IMR-90 (cell line): Measurements from ENCODE around the gene CFAP58. TPM values are rescaled to one million over a fixed set of nuclear protein-coding genes. Genes with fewer than 3 reads are reported as not detected.

ENCODE experiments used
- ATAC-seq: fragments of 200-7000 bp; cut with Tn5 transposase; 2 replicates; pipeline ENCODE4 v1.9.1; 2020; ENCODE audit warnings: low read depth, mild to moderate bottlenecking, moderate library complexity
- BruUV-seq: library from RNA; stranded (reverse); fragments of 400-500 nt; replicated peaks from 2 replicates; lab custom pipeline; 2021; lab: Mats Ljungman, UMichigan
- CTCF ChIA-PET: fragments of 300-600 bp; formaldehyde crosslinking; extraction: SDS; loops from one replicate; lab custom pipeline; 2021; ENCODE audit warnings: antibody characterized with exemption; lab: Yijun Ruan, JAX
- POLR2A ChIA-PET: fragments of 300-600 bp; sonication (Branson Sonifier 250); formaldehyde crosslinking; loops from one replicate; lab custom pipeline; 2022; ENCODE audit warnings: antibody characterized with exemption; ENCODE audit not compliant: unreplicated experiment; lab: Charles Lee
- DNase-seq: peaks from one replicate; pipeline ENCODE4 v3.0.0; 2013
- H2AFZ ChIP-seq: replicated peaks from 2 replicates; pipeline ENCODE3; 2013; ENCODE audit warnings: low read length, mild to moderate bottlenecking; ENCODE audit not compliant: poor library complexity
- H2AK5ac ChIP-seq: 2 replicates; pipeline ENCODE4 v1.6.1; 2013; ENCODE audit warnings: low read depth, low read length, inconsistent platforms
- H2AK9ac ChIP-seq: replicated peaks from 2 replicates; pipeline ENCODE3; 2013; ENCODE audit warnings: mild to moderate bottlenecking, low read depth, low read length, moderate library complexity; ENCODE audit not compliant: poor library complexity
- H2BK120ac ChIP-seq: 2 replicates; pipeline ENCODE4 v1.6.1; 2013; ENCODE audit warnings: low read depth, low read length, inconsistent platforms
- H2BK15ac ChIP-seq: 3 replicates; pipeline ENCODE4 v1.6.1; 2013; ENCODE audit warnings: low read depth, low read length, inconsistent platforms
- H2BK20ac ChIP-seq: 2 replicates; pipeline ENCODE4 v1.6.1; 2013; ENCODE audit warnings: low read depth, mild to moderate bottlenecking, inconsistent platforms, low read length, moderate library complexity
- H2BK5ac ChIP-seq: 2 replicates; pipeline ENCODE4 v1.6.1; 2013; ENCODE audit warnings: mild to moderate bottlenecking, low read depth, low read length, inconsistent platforms; ENCODE audit not compliant: poor library complexity, severe bottlenecking
- H3K14ac ChIP-seq: replicated peaks from 2 replicates; pipeline ENCODE4 v1.6.1; 2013; ENCODE audit warnings: low read depth, low read length, inconsistent platforms
- H3K18ac ChIP-seq: 2 replicates; pipeline ENCODE4 v1.6.1; 2013; ENCODE audit warnings: low read depth, low read length, control low read depth
- H3K23ac ChIP-seq: 2 replicates; pipeline ENCODE4 v1.6.1; 2013; ENCODE audit warnings: low read depth, low read length, inconsistent platforms
- H3K27ac ChIP-seq: 2 replicates; pipeline ENCODE4 v1.5.1; 2013; ENCODE audit warnings: mild to moderate bottlenecking, control low read depth, low read length; ENCODE audit not compliant: insufficient read depth
- H3K27me3 ChIP-seq: 2 replicates; pipeline ENCODE4 v1.6.1; 2013; ENCODE audit warnings: low read length; ENCODE audit not compliant: control insufficient read depth, insufficient read depth
- H3K36me3 ChIP-seq: 2 replicates; pipeline ENCODE4 v1.6.1; 2013; ENCODE audit warnings: low read length, mixed read lengths; ENCODE audit not compliant: control insufficient read depth, insufficient read depth
- H3K4ac ChIP-seq: 2 replicates; pipeline ENCODE4 v1.6.1; 2013; ENCODE audit warnings: low read depth, low read length, inconsistent platforms
- H3K4me1 ChIP-seq: 2 replicates; pipeline ENCODE4 v1.6.1; 2013; ENCODE audit warnings: low read length, mixed read lengths; ENCODE audit not compliant: control insufficient read depth, insufficient read depth
- H3K4me2 ChIP-seq: 2 replicates; pipeline ENCODE4 v1.6.1; 2013; ENCODE audit warnings: low read depth, mild to moderate bottlenecking, control low read depth, low read length, moderate library complexity
- H3K4me3 ChIP-seq: 2 replicates; pipeline ENCODE4 v1.5.1; 2013; ENCODE audit warnings: low read depth, mild to moderate bottlenecking, control low read depth, low read length, moderate library complexity; ENCODE audit not compliant: insufficient read depth
- H3K56ac ChIP-seq: 2 replicates; pipeline ENCODE4 v1.6.1; 2013; ENCODE audit warnings: low read length, inconsistent platforms; ENCODE audit not compliant: insufficient read depth; ENCODE audit errors: extremely low read depth
- H3K79me1 ChIP-seq, 2 experiments: 2 replicates each; pipeline ENCODE4 v1.6.1; 2013; ENCODE audit warnings: low read length in 2 of 2, inconsistent platforms in 1 of 2, low read depth in 1 of 2
- H3K9ac ChIP-seq: 2 replicates; pipeline ENCODE4 v1.6.1; 2013; ENCODE audit warnings: low read depth, low read length, control low read depth
- H3K9me1 ChIP-seq: 2 replicates; pipeline ENCODE4 v1.6.1; 2013; ENCODE audit warnings: low read length, inconsistent platforms; ENCODE audit not compliant: insufficient read depth
- H3K9me3 ChIP-seq: 2 replicates; pipeline ENCODE4 v1.6.1; 2013; ENCODE audit warnings: low read length; ENCODE audit not compliant: control insufficient read depth, insufficient read depth
- H4K20me1 ChIP-seq: 2 replicates; pipeline ENCODE4 v1.6.1; 2013; ENCODE audit warnings: low read length, inconsistent platforms; ENCODE audit not compliant: insufficient read depth
- H4K5ac ChIP-seq: 2 replicates; pipeline ENCODE4 v1.6.1; 2013; ENCODE audit warnings: mild to moderate bottlenecking, low read depth, low read length, control low read depth
- H4K8ac ChIP-seq, 2 experiments: 2 replicates each; pipeline ENCODE4 v1.6.1; 2013; ENCODE audit warnings: low read depth in 2 of 2, low read length in 2 of 2, control low read depth in 1 of 2, inconsistent platforms in 1 of 2
- H4K91ac ChIP-seq: 2 replicates; pipeline ENCODE4 v1.6.1; 2013; ENCODE audit warnings: low read depth, low read length, inconsistent platforms; ENCODE audit not compliant: insufficient read depth
- BHLHE40 ChIP-seq: fragments of 150-350 bp; IDR thresholded peaks from 2 replicates; pipeline ENCODE4 v1.6.1; 2016; ENCODE audit warnings: mild to moderate bottlenecking, low read depth, low read length
- CEBPB ChIP-seq: IDR thresholded peaks from 2 replicates; pipeline ENCODE4 v1.6.1; 2012; ENCODE audit warnings: low read depth, low read length, improper control_type of control experiment
- CHD1 ChIP-seq: IDR thresholded peaks from 2 replicates; pipeline ENCODE4 v1.6.1; 2012; ENCODE audit warnings: low read depth, low read length, improper control_type of control experiment
- ELK1 ChIP-seq: fragments of 150-350 bp; IDR thresholded peaks from 2 replicates; pipeline ENCODE4 v1.6.1; 2016; ENCODE audit warnings: low read depth, mild to moderate bottlenecking, low read length, moderate library complexity, borderline replicate concordance
- FOS ChIP-seq: fragments of 150-350 bp; IDR thresholded peaks from 2 replicates; pipeline ENCODE4 v1.6.1; 2016; ENCODE audit warnings: low read depth, low read length
- MAFK ChIP-seq: IDR thresholded peaks from 2 replicates; pipeline ENCODE4 v1.6.1; 2012; ENCODE audit warnings: low read depth, low read length, improper control_type of control experiment
- MAZ ChIP-seq: IDR thresholded peaks from 2 replicates; pipeline ENCODE4 v1.6.1; 2012; ENCODE audit warnings: low read depth, mild to moderate bottlenecking, low read length, improper control_type of control experiment, moderate library complexity, borderline replicate concordance
- MXI1 ChIP-seq: IDR thresholded peaks from 2 replicates; pipeline ENCODE4 v1.6.1; 2012; ENCODE audit warnings: low read depth, mild to moderate bottlenecking, low read length, moderate library complexity, borderline replicate concordance
- NFE2L2 ChIP-seq: fragments of 150-350 bp; IDR thresholded peaks from 2 replicates; pipeline ENCODE4 v1.6.1; 2016; ENCODE audit warnings: low read depth, mild to moderate bottlenecking, low read length
- POLR2A ChIP-seq: IDR thresholded peaks from 2 replicates; pipeline ENCODE4 v1.6.1; 2012; ENCODE audit warnings: mild to moderate bottlenecking, low read depth, low read length
- RAD21 ChIP-seq: IDR thresholded peaks from 2 replicates; pipeline ENCODE4 v1.6.1; 2012; ENCODE audit warnings: low read length, improper control_type of control experiment
- RCOR1 ChIP-seq: IDR thresholded peaks from 2 replicates; pipeline ENCODE4 v1.6.1; 2012; ENCODE audit warnings: mild to moderate bottlenecking, low read length, improper control_type of control experiment; ENCODE audit not compliant: insufficient replicate concordance
- RFX5 ChIP-seq: IDR thresholded peaks from 2 replicates; pipeline ENCODE4 v1.8.0; 2012; ENCODE audit warnings: low read depth, mild to moderate bottlenecking, low read length, moderate library complexity
- SMC3 ChIP-seq: fragments of 150-350 bp; IDR thresholded peaks from 2 replicates; pipeline ENCODE4 v1.6.1; 2016; ENCODE audit warnings: low read depth, mild to moderate bottlenecking, antibody characterized with exemption, low read length, moderate library complexity
- USF2 ChIP-seq: fragments of 150-350 bp; IDR thresholded peaks from 2 replicates; pipeline ENCODE4 v1.6.1; 2017; ENCODE audit warnings: mild to moderate bottlenecking, antibody characterized with exemption, low read length, low read depth
- WGBS, 2 experiments: methylation state at CpG; one replicate each; pipeline versions ENCODE4 v1.1.5 to v1.1.7; 2013; ENCODE audit warnings: missing lambda C conversion rate in 2 of 2; ENCODE audit not compliant: insufficient read length in 1 of 2; ENCODE audit errors: extremely low coverage in 2 of 2; 5-methylcytosine and 5-hydroxymethylcytosine counted together
- dilution Hi-C: fragments of 300-500 bp; cut with HindIII; formaldehyde crosslinking; loops from one replicate; pipeline ENCODE4 v1.14.3; 2018; ENCODE audit warnings: low sequenced_read_pairs; ENCODE audit not compliant: unreplicated experiment
- in situ Hi-C: fragments of 300-500 bp; cut with MboI; formaldehyde crosslinking; loops from 3 replicates; pipeline ENCODE4 v1.14.3; 2019; ENCODE audit warnings: low sequenced_read_pairs, inconsistent platforms, mixed read lengths
- intact Hi-C: fragments of 100-400 bp; cut with micrococcal nuclease; formaldehyde crosslinking; loops from 2 replicates; pipeline ENCODE4 v1.10.0; 2022
- polyA plus RNA-seq, 3 experiments: library from polyadenylated mRNA; depleted of rRNA; stranded (reverse); fragments of >200 nt; gene quantifications; 2 replicates each; pipeline ENCODE4 v1.2.3, GENCODE V29; 2012; ENCODE audit warnings: low replicate concordance in 1 of 3
- total RNA-seq: library from RNA; depleted of rRNA; stranded (reverse); fragments of >200 nt; gene quantifications from 2 replicates; pipeline ENCODE4 v1.2.3, GENCODE V29; 2012
- TF ChIP-seq, protein P1 (sequence below): conservative IDR thresholded peaks from 2 replicates; pipeline ENCODE4 v1.5.1; 2012; ENCODE audit warnings: mild to moderate bottlenecking, low read depth, low read length, improper control_type of control experiment

The CFAP58 gene
- total and polyA plus RNA-seq, 2 of the 4 experiments (the other 2 are of a cell fraction) = 0.36 to 0.72 TPM

GRCh38 chr10:104501449-104501848 is 147.8 kb downstream of the CFAP58 start:
- H2AK5ac ChIP-seq = no peak overlapping the region
- no peak overlapping the region for H2AFZ ChIP-seq
- peaks cover 6% of the 10 kb centered on the region for H3K27me3 ChIP-seq
- no peak overlapping the region for H3K56ac ChIP-seq
- in situ Hi-C loops = no loop called here
- H2BK120ac ChIP-seq = no peak overlapping the region
- no peak overlapping the region for H3K14ac ChIP-seq
- ATAC-seq (no peak), DNase-seq (no peak)
- H3K79me1 ChIP-seq = no peaks in the 10 kb centered on the region
- no peak for TF ChIP-seq ELK1
- no peak for TF ChIP-seq CEBPB
- no peak for TF ChIP-seq RCOR1
- TF ChIP-seq FOS = no peak
- no peak for TF ChIP-seq RFX5
- TF ChIP-seq MAZ = no peak
- no peak for TF ChIP-seq RAD21
- no peak for TF ChIP-seq USF2
- TF ChIP-seq POLR2A = no peak
- TF ChIP-seq, protein P1, sequence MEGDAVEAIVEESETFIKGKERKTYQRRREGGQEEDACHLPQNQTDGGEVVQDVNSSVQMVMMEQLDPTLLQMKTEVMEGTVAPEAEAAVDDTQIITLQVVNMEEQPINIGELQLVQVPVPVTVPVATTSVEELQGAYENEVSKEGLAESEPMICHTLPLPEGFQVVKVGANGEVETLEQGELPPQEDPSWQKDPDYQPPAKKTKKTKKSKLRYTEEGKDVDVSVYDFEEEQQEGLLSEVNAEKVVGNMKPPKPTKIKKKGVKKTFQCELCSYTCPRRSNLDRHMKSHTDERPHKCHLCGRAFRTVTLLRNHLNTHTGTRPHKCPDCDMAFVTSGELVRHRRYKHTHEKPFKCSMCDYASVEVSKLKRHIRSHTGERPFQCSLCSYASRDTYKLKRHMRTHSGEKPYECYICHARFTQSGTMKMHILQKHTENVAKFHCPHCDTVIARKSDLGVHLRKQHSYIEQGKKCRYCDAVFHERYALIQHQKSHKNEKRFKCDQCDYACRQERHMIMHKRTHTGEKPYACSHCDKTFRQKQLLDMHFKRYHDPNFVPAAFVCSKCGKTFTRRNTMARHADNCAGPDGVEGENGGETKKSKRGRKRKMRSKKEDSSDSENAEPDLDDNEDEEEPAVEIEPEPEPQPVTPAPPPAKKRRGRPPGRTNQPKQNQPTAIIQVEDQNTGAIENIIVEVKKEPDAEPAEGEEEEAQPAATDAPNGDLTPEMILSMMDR = no peak
- no peak for TF ChIP-seq MAFK
- TF ChIP-seq SMC3 = no peak
- no peak for TF ChIP-seq NFE2L2
- no peak for TF ChIP-seq CHD1
- TF ChIP-seq MXI1 = no peak
- no peak for TF ChIP-seq BHLHE40
- no CpG with 5 or more reads among the region's 2 CpGs for WGBS, 2 experiments
- no peak overlapping the region for H2BK20ac ChIP-seq
- POLR2A ChIA-PET = no interaction called here
- no peak overlapping the region for H2AK9ac ChIP-seq
- H3K4me2 ChIP-seq = no peak overlapping the region
- H4K91ac ChIP-seq = no peak overlapping the region
- H3K36me3 ChIP-seq = no peaks in the 10 kb centered on the region
- no peak overlapping the region for H3K18ac ChIP-seq
- no peak overlapping the region for H3K4me3 ChIP-seq
- H4K8ac ChIP-seq = no peak overlapping the region
- H3K4me1 ChIP-seq = no peaks in the 10 kb centered on the region
- dilution Hi-C loops = no loop called here
- H2BK5ac ChIP-seq = no peak overlapping the region
- no peak overlapping the region for H3K23ac ChIP-seq
- CTCF ChIA-PET = no interaction called here
- H3K9ac ChIP-seq = no peak overlapping the region
- H3K9me1 ChIP-seq = no peaks in the 10 kb centered on the region
- no peaks in the 10 kb centered on the region for H3K9me3 ChIP-seq
- intact Hi-C loops = no loop called here
- H3K4ac ChIP-seq = no peak overlapping the region
- H4K20me1 ChIP-seq = no peaks in the 10 kb centered on the region
- no TSS peak for BruUV-seq
- H4K5ac ChIP-seq = no peak overlapping the region
- H2BK15ac ChIP-seq = no peak overlapping the region
- H3K27ac ChIP-seq = no peak overlapping the region
